Fibroblast of mammary gland (primary cell): ENCODE data around the gene TMPRSS6.
"Not testable (repeated sequence)": the region's sequence is repeated elsewhere in the genome, so short reads cannot be mapped to it uniquely, and the experiment has no call there.

Experiments used
- DNase-seq: peaks from one replicate; pipeline ENCODE4 v3.0.0-alpha.2; 2010; ENCODE audit warnings: low read depth
- H3K4me3 ChIP-seq: 2 replicates; pipeline ENCODE4 v1.5.1; 2011; ENCODE audit warnings: low read depth, mild to moderate bottlenecking, low read length, moderate library complexity; ENCODE audit not compliant: control insufficient read depth
- CTCF ChIP-seq: conservative IDR thresholded peaks from 2 replicates; pipeline ENCODE4 v1.5.1; 2011; ENCODE audit warnings: low read depth, low read length, inconsistent platforms; ENCODE audit not compliant: control insufficient read depth, insufficient read depth

The TMPRSS6 gene

GRCh38 chr22:37079158-37079557 lies 30.4 kb downstream of the TMPRSS6 start:
- TF ChIP-seq CTCF: no peak
- DNase-seq: no peak
- no peak overlapping the region for H3K4me3 ChIP-seq

- peak; percentile 43 for DNase-seq
- H3K4me3 ChIP-seq: no peak overlapping the region
- peak; percentile 94 for TF ChIP-seq CTCF
Measured at GRCh38 chr22:37077802-37078448, 31.6 kb downstream of the TMPRSS6 start.

- DNase-seq: no peak
- TF ChIP-seq CTCF: no peak
- no peak overlapping the region for H3K4me3 ChIP-seq
Measured at GRCh38 chr22:37075822-37076433, 33.6 kb downstream of the TMPRSS6 start.

- TF ChIP-seq CTCF: no peak
- DNase-seq: no peak
- H3K4me3 ChIP-seq: no peak overlapping the region
Measured at GRCh38 chr22:37075046-37075445, 34.5 kb downstream of the TMPRSS6 start.

- TF ChIP-seq CTCF: no peak
- H3K4me3 ChIP-seq: no peak overlapping the region
- no peak for DNase-seq
Measured at GRCh38 chr22:37074537-37074936, 35.0 kb downstream of the TMPRSS6 start.

GRCh38 chr22:37072673-37073072 lies 36.8 kb downstream of the TMPRSS6 start:
- no peak overlapping the region for H3K4me3 ChIP-seq
- TF ChIP-seq CTCF: no peak
- no peak for DNase-seq

- DNase-seq: not testable (repeated sequence)
Measured at GRCh38 chr22:37071850-37072592, 37.5 kb downstream of the TMPRSS6 start.

More at GRCh38 chr22:37071850-37072592, 37.5 kb downstream of the TMPRSS6 start:
- not testable (repeated sequence) for H3K4me3 ChIP-seq
